Natural killer cell (primary cell): ENCODE data around the gene PEAK1. TPM values are rescaled to one million over a fixed set of nuclear protein-coding genes. Genes with fewer than 3 reads are reported as not detected.
A peak's percentile ranks its signal among the peaks of the same experiment; 100 is the strongest.

Experiments used
- ATAC-seq, 3 donors: fragments of 150-1000 bp in 2 of 3; fragments of 200-7000 bp in 1 of 3; cut with Tn5 transposase; 1 replicate in 1 of 3; 2 replicates in 2 of 3; pipeline ENCODE4 v1.10.0; 2021; ENCODE audit warnings: mild to moderate bottlenecking in 2 of 3, moderate library complexity in 2 of 3
- DNase-seq, 2 donors: peaks; one replicate each; pipeline versions ENCODE4 v3.0.0 to v3.0.0-alpha.2; 2013 to 2021; ENCODE audit warnings: mixed read lengths in 1 of 2
- H3K27ac ChIP-seq: one replicate; pipeline ENCODE4 v1.5.1; 2013; ENCODE audit warnings: mild to moderate bottlenecking, low read length
- H3K27me3 ChIP-seq: one replicate; pipeline ENCODE4 v1.6.1; 2013; ENCODE audit warnings: low read length; ENCODE audit not compliant: control insufficient read depth, insufficient read depth
- H3K36me3 ChIP-seq: one replicate; pipeline ENCODE4 v1.6.1; 2013; ENCODE audit warnings: low read length; ENCODE audit not compliant: control insufficient read depth, insufficient read depth
- H3K4me1 ChIP-seq: one replicate; pipeline ENCODE4 v1.6.1; 2013; ENCODE audit warnings: low read length; ENCODE audit not compliant: control insufficient read depth, insufficient read depth
- H3K4me3 ChIP-seq: one replicate; pipeline ENCODE4 v1.5.1; 2013; ENCODE audit warnings: low read length
- H3K9me3 ChIP-seq: one replicate; pipeline ENCODE4 v1.6.1; 2013; ENCODE audit warnings: low read length; ENCODE audit not compliant: control insufficient read depth, insufficient read depth
- H3K27ac Mint-ChIP-seq, 2 donors: one replicate each; pipeline ENCODE4 v1.8.0; 2022; ENCODE audit warnings: mild to moderate bottlenecking in 2 of 2, mixed read lengths in 2 of 2, moderate library complexity in 1 of 2
- H3K27me3 Mint-ChIP-seq, 2 donors: one replicate each; pipeline ENCODE4 v1.8.0; 2022; ENCODE audit warnings: low read depth in 2 of 2, mixed read lengths in 2 of 2
- H3K36me3 Mint-ChIP-seq: one replicate; pipeline ENCODE4 v1.8.0; 2022; ENCODE audit warnings: mixed read lengths
- H3K4me1 Mint-ChIP-seq, 2 donors: one replicate each; pipeline ENCODE4 v1.8.0; 2022; ENCODE audit warnings: mixed read lengths in 2 of 2
- H3K4me3 Mint-ChIP-seq: one replicate; pipeline ENCODE4 v1.8.0; 2022; ENCODE audit warnings: mild to moderate bottlenecking, moderate library complexity, mixed read lengths
- H3K9me3 Mint-ChIP-seq, 2 donors: one replicate each; pipeline ENCODE4 v1.8.0; 2022; ENCODE audit warnings: mixed read lengths in 2 of 2
- WGBS: methylation state at CpG from one replicate; pipeline ENCODE4 v1.1.7; 2013; ENCODE audit warnings: missing lambda C conversion rate; ENCODE audit not compliant: insufficient coverage; 5-methylcytosine and 5-hydroxymethylcytosine counted together
- intact Hi-C: fragments of 100-400 bp; cut with micrococcal nuclease; formaldehyde crosslinking; loops from one replicate; pipeline ENCODE4 v1.14.2; 2022
- total RNA-seq, 4 donors: library from RNA; stranded (reverse); fragments of 120-200 nt in 1 of 4; gene quantifications; one replicate each; pipeline versions ENCODE4 v1.2.3 to v1.2.4, GENCODE V29; 2013 to 2022
- TF ChIP-seq, protein P1 (sequence below): fragments of 200-600 bp; IDR thresholded peaks from one replicate; pipeline ENCODE4 v1.8.0; 2022; ENCODE audit warnings: antibody characterized with exemption

Gene PEAK1
- total RNA-seq, 3 donors from 2014 or later (not counting 1 experiment from before 2014, with no cell fraction given), result 59.3 to 73.9 (median 69.1) TPM

DNA sequence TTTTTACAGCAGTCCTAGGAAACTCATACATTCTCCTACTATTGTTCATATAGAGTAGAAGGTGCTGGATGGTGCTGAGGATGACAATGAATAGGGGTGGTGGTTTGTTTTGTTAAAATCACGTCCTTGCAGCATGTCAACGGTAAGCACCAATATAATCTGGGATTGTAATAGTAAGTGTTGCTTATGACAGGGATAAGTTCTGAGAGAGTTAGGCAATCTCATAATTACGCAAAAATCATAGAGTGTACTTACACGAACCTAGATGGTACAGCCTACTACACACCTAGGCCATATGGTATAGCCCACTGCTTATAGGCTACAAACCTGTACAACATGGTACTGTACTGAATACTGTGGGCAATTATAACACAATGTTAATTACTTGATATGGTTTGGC is 284.7 kb downstream of the PEAK1 start:
- peaks cover 6% of the 10 kb centered on the region for H3K36me3 Mint-ChIP-seq
- H3K9me3 Mint-ChIP-seq, result no peaks in the 10 kb centered on the region
- Histone ChIP-seq H3K4me1 (no peaks in the 10 kb centered on the region), H3K27ac (no peak overlapping the region), H3K27me3 (no peaks in the 10 kb centered on the region), H3K9me3 (no peaks in the 10 kb centered on the region), H3K4me3 (no peak overlapping the region), H3K36me3 (peaks cover 6% of the 10 kb centered on the region)
- intact Hi-C loops, result no loop called here
- H3K27ac Mint-ChIP-seq, result no peak overlapping the region
- H3K4me1 Mint-ChIP-seq, result peaks cover 0 to 6% of the 10 kb centered on the region in 2 donors
- WGBS, result 100% methylated on average over 2 of the region's 4 CpGs
- no peak overlapping the region for H3K4me3 Mint-ChIP-seq
- TF ChIP-seq, protein P1, sequence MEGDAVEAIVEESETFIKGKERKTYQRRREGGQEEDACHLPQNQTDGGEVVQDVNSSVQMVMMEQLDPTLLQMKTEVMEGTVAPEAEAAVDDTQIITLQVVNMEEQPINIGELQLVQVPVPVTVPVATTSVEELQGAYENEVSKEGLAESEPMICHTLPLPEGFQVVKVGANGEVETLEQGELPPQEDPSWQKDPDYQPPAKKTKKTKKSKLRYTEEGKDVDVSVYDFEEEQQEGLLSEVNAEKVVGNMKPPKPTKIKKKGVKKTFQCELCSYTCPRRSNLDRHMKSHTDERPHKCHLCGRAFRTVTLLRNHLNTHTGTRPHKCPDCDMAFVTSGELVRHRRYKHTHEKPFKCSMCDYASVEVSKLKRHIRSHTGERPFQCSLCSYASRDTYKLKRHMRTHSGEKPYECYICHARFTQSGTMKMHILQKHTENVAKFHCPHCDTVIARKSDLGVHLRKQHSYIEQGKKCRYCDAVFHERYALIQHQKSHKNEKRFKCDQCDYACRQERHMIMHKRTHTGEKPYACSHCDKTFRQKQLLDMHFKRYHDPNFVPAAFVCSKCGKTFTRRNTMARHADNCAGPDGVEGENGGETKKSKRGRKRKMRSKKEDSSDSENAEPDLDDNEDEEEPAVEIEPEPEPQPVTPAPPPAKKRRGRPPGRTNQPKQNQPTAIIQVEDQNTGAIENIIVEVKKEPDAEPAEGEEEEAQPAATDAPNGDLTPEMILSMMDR, result no peak
- DNase-seq (no peak), ATAC-seq (no peak)
- H3K27me3 Mint-ChIP-seq, result no peaks in the 10 kb centered on the region

DNA sequence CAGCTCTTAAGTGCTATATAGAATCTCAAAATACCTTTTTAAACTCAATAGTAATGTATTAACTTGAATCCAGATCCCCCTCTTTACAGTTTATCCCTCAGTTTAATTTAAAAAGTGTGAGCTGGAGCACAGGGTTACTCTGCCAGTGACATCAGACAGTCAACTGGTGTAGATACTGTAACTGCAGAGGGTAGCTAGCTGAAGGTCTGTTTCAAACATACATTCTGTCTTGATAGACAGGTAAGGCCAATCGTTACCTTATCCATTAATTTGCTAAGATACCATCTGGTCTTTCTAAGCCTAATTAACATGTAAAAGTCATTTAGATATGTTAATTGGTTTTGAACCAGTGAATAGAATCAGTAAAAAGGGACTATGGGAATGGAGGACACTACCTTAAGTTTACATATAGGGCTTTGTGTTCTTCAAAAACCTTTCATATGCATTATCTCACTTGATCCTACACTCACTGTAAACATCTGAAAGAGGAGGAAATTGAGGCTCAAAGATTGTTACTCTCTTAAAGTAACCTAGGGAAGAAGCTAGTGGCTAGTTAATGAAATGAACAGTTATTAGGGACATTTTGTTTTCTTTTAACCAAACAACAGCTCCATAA is 289.5 kb downstream of the PEAK1 start:
- Mint-ChIP-seq H3K4me1 (peaks cover 22 to 23% of the 10 kb centered on the region in 2 donors), H3K4me3 (no peak overlapping the region), H3K9me3 (no peaks in the 10 kb centered on the region), H3K36me3 (peaks cover 11% of the 10 kb centered on the region), H3K27me3 (no peaks in the 10 kb centered on the region), H3K27ac (no peak overlapping the region)
- no peak overlapping the region for H3K27ac ChIP-seq
- ATAC-seq (no peak), DNase-seq (no peak)
- 100% methylated on average over 1 of the region's 1 CpG for WGBS
- peaks cover 2% of the 10 kb centered on the region for H3K4me1 ChIP-seq
- intact Hi-C loops, result no loop called here
- TF ChIP-seq, protein P1, result no peak
- H3K9me3 ChIP-seq, result no peaks in the 10 kb centered on the region
- H3K4me3 ChIP-seq, result no peak overlapping the region
- H3K36me3 ChIP-seq, result peaks cover 6% of the 10 kb centered on the region
- H3K27me3 ChIP-seq, result no peaks in the 10 kb centered on the region

GRCh38 chr15:77127626-77128025 is 292.3 kb downstream of the PEAK1 start:
- 96% methylated on average over 7 of the region's 7 CpGs for WGBS
- TF ChIP-seq, protein P1, result no peak
- no peak overlapping the region for H3K4me3 ChIP-seq
- peaks cover 6% of the 10 kb centered on the region for H3K36me3 Mint-ChIP-seq
- intact Hi-C loops, result no loop called here
- H3K9me3 ChIP-seq, result no peaks in the 10 kb centered on the region
- no peak overlapping the region for H3K4me3 Mint-ChIP-seq
- DNase-seq, result no peak
- no peaks in the 10 kb centered on the region for H3K27me3 ChIP-seq
- no peaks in the 10 kb centered on the region for H3K36me3 ChIP-seq
- peaks cover 27 to 42% of the 10 kb centered on the region in 2 donors for H3K4me1 Mint-ChIP-seq
- peaks cover 2% of the 10 kb centered on the region for H3K4me1 ChIP-seq
- ATAC-seq, result no peak
- H3K27me3 Mint-ChIP-seq, result no peaks in the 10 kb centered on the region
- peak overlapping the region; percentile 6 to 46 for H3K27ac Mint-ChIP-seq
- H3K27ac ChIP-seq, result no peak overlapping the region
- H3K9me3 Mint-ChIP-seq, result no peaks in the 10 kb centered on the region
